ENCODE results near the gene CAMKK1.
A peak's percentile ranks its signal among the peaks of the same experiment; 100 is the strongest.

CAMKK1 gene

GRCh38 chr17:3918372-3919122 is 25.7 kb upstream of the CAMKK1 start:
- DNase-seq (ENCODE audit: low read depth in 3 of 3) = no peak

DNA sequence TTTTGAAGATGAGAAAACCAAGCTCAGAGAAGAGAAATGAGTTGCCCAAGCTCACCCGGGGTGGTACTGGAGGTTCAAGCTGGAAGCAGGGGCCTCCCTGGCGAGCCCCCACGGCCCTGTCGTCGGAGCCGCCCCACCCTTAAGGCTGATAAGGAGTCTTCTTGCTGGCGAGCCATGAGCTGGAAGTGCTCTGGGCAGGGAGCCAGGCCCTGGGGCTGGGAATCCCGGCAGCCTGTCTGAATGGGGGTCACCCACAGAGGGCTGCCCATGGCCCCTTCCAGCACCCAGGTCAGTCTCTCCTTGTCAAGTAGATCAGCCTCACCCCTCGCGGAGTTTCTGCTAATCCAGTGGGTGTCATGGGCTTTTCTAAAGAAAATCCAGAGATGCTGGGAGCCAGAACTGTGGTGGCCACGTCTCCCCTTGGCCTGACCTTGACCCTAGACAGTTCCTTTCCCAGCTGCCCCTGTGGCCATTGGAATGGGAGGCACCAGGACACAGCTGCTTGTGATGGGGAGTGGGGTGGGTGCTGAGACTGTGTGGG is 24.6 kb upstream of the CAMKK1 start:
- DNase-seq (ENCODE audit: low read depth in 3 of 3) = no peak

GRCh38 chr17:3916825-3917224 is 24.0 kb upstream of the CAMKK1 start:
- DNase-seq (ENCODE audit: low read depth in 3 of 3) = no peak

GRCh38 chr17:3915995-3916696 is 23.3 kb upstream of the CAMKK1 start, which contains the start of gene P2RX1:
Gene P2RX1 (minus strand): TSS chr17:3916465. CDS start chr17:3916225, 240 bp downstream.
- DNase-seq (ENCODE audit: low read depth in 3 of 3) = peak in 1 of 3 donors; percentile 21

DNA sequence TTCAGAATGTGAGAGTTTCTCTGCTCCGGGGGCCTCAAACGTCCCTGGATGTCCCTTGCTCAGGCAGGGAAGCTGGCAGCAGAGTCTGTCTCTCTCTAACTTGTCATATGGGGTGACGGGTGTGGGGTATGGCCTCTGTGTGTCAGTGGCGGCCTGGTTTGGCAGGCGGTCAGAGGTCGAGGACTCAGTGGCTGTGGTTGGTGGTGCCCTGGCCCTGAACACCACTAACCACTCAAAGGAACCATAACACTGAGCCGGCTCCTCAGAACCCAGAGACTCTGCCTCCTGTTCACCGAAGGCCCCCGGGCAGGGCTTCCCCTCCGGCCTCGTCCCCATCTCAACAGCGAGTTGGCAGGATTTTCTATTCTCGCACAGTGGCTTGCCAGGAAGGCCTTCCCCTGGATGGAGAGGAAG is 22.7 kb upstream of the CAMKK1 start:
- DNase-seq (ENCODE audit: low read depth in 3 of 3) = peak in 1 of 3 donors; percentile 8

- DNase-seq (ENCODE audit: low read depth in 3 of 3) = no peak
Measured at GRCh38 chr17:3914312-3914670, 21.4 kb upstream of the CAMKK1 start.

DNA sequence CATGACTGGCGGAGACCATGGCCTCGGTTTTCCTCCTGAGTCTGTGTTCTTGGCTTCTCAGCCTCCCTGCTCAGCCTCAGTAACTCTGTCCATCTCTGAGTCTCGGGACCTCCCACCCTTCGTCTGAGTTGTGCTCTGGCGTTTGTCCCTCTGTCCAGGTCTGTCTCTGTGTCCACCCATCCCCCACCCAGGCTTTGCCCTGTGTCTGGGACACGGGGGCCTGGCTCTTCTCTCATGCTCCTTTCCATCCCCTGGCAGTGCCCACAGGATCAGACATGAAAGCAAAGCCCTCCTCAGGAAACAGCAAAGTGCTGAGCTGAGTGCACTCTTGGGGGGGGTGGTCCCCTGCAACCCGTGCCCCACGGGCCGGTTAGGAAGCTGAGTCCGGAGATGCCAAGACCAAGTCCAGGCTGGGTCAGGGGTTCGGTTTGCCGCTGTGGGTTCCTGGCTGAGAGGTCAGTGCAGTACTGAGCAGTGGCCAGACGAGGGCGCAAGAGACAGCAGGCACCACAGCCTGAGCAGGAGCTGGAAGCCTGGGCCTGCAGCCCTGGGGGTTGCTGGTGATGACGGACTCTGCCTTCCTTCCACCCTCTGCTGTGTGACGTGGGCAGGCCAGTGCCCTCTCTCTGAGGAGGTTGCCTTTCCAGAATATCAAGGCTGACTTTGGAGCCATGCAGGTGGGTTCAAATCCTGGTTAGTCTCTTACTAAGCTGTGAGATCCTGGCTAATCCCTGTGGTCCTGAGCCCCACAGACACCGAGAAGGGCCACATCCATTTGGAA is 20.9 kb upstream of the CAMKK1 start:
- peak; percentile 67 to 77 (median 77) for DNase-seq (ENCODE audit: low read depth in 3 of 3)

DNA sequence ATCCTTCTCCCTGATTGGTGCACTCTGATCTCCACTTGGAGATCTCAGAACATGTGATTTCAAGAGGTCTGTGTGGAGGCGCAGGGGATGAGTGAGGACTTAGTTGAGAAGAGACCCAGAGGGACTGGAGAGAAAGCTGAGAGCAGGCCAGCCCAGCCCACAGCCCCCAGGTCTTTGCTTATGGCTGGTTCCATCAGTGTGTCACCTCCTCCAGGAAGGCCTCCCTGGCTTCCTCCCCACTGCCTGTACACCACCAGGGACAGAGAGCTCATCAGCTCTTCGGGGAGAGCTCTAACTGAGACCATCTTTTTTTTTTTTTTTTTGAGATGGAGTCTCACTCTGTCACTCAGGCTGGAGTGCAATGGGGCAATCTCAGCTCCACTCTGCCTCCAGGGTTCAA is 20.0 kb upstream of the CAMKK1 start:
- DNase-seq (ENCODE audit: low read depth in 3 of 3) = no peak

GRCh38 chr17:3911271-3912053 is 18.6 kb upstream of the CAMKK1 start:
- peak; percentile 42 to 73 (median 62) for DNase-seq (ENCODE audit: low read depth in 3 of 3)

GRCh38 chr17:3910420-3911270 is 17.8 kb upstream of the CAMKK1 start:
- no peak for DNase-seq (ENCODE audit: low read depth in 3 of 3)

GRCh38 chr17:3909257-3909656 is 16.4 kb upstream of the CAMKK1 start:
- no peak for DNase-seq (ENCODE audit: low read depth in 3 of 3)

GRCh38 chr17:3907483-3908216 is 14.8 kb upstream of the CAMKK1 start:
- DNase-seq (ENCODE audit: low read depth in 3 of 3) = no peak

DNA sequence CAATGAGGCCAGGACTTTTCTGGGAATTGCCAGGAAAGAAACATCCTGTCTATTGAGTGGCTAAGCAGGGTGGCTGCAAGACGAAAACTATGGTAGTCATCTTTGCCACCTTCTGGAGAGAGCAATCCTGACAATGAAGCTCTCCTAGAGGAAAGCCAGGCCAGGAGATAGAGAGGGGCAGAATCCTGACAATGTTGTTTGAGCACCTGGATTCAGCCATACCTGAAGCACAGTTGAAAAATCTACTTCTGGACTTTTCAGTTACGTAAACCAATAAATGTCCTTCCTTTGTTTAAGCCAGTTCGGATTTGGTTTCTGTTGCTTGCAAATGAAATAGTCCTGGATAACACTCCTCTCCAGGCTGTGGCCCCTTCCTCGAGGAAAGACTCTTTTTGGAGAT is 14.0 kb upstream of the CAMKK1 start:
- no peak for DNase-seq (ENCODE audit: low read depth in 3 of 3)

GRCh38 chr17:3905017-3905520 is 12.2 kb upstream of the CAMKK1 start:
- DNase-seq (ENCODE audit: low read depth in 3 of 3) = no peak

GRCh38 chr17:3904501-3904900 is 11.6 kb upstream of the CAMKK1 start:
- no peak for DNase-seq (ENCODE audit: low read depth in 3 of 3)

- no peak for DNase-seq (ENCODE audit: low read depth in 3 of 3)
Measured at GRCh38 chr17:3903881-3904290, 11.0 kb upstream of the CAMKK1 start.

- no peak for DNase-seq (ENCODE audit: low read depth in 3 of 3)
Measured at GRCh38 chr17:3903051-3903825, 10.4 kb upstream of the CAMKK1 start.

DNA sequence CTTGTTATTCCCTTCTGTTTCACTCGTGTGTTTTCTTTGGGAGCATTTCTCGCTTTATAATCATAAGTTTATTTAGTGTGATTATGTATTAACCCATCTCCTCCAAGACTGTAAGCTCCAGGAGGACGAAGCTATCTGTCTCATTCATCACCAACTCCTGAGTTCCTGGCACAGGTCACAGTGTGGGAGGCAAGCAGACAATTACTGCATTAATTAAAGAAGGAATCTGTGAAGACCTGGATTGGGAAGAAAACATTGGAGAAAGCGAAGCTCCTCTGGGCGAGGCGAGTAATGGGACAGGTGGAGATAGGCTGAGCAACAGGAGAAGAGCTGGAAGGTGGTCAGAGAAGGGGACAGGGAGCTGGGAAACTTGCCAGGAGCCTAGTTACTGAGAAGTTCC is 7.8 kb upstream of the CAMKK1 start:
- DNase-seq (ENCODE audit: low read depth in 3 of 3) = no peak

DNA sequence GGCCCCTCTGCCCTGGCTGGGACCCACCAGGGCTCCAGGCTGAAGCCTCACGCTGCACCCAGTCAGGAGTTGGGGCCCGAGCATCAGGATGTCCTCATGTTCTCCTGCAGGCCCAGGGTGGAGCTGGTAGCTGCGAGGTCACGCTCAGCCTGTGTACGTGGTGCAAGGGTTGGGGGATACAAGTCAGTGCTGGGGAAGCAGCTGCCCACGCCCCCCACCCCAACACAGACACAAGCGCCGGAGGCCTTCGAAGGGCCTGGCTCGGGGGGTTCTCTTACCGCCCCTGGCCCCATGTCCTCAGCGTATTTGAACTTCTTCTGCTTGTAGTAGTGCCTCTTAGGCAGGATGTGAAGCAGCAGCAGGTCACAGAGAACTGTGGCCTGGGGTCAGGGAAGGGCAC is 4.9 kb upstream of the CAMKK1 start:
- no peak for DNase-seq (ENCODE audit: low read depth in 3 of 3)

All from stimulated activated CD4-positive, alpha-beta T cell treated with anti-CD3 and anti-CD28 coated beads, TNF-alpha, amount 100 ng/mL, for 48 hours (primary cell).